ENCODE data around the gene ALG1. TPM values are rescaled to one million over a fixed set of nuclear protein-coding genes. Genes with fewer than 3 reads are reported as not detected.

The ALG1 gene
- total and polyA plus RNA-seq, 2 of the 13 experiments (the other 11 are each of a cell fraction or from before 2014, with no cell fraction given) = 43.3 to 75.6 TPM

- TF ChIP-seq AFF4 (CRISPR knock-in tag; IDR thresholded peaks at IDR 0.05) (no peak), PPARG (CRISPR knock-in tag; conservative IDR thresholded peaks at IDR 0.05) (peak; percentile 75; the same call in 1 of the 2 replicates), POGZ (CRISPR knock-in tag; IDR thresholded peaks at IDR 0.05) (peak; percentile 99), ASH2L (IDR thresholded peaks at IDR 0.05; ENCODE audit: insufficient read length, low read depth, low read length) (peak; percentile 75), ARNT (IDR thresholded peaks at IDR 0.05) (no peak), ZNF30 (CRISPR knock-in tag; IDR thresholded peaks at IDR 0.05) (no peak), ZNF460 (CRISPR knock-in tag; IDR thresholded peaks at IDR 0.05; ENCODE audit: borderline replicate concordance) (no peak; the same call in 1 of the 2 replicates), ZSCAN21 (CRISPR knock-in tag; IDR thresholded peaks at IDR 0.05; ENCODE audit: borderline replicate concordance) (peak; percentile 94; the same call in 1 of the 2 replicates), ZNF33B (CRISPR knock-in tag; IDR thresholded peaks at IDR 0.05) (peak; percentile 99), ZNF691 (CRISPR knock-in tag; IDR thresholded peaks at IDR 0.05; ENCODE audit: borderline replicate concordance, low read depth) (peak; percentile 89), SIX1 (CRISPR knock-in tag; IDR thresholded peaks at IDR 0.05; ENCODE audit: borderline replicate concordance) (peak; percentile 60), CBX2 (IDR thresholded peaks at IDR 0.05; ENCODE audit: low read depth, low read length) (no peak), CBX2 (CRISPR knock-in tag; IDR thresholded peaks at IDR 0.05; ENCODE audit: low read depth) (no peak), MLLT10 (CRISPR knock-in tag; IDR thresholded peaks at IDR 0.05) (no peak), ZNF773 (CRISPR knock-in tag; IDR thresholded peaks at IDR 0.05; ENCODE audit: borderline replicate concordance) (peak; percentile 83; the same call in 1 of the 2 replicates), ZNF333 (CRISPR knock-in tag; IDR thresholded peaks at IDR 0.05; ENCODE audit: borderline replicate concordance) (peak; percentile 98; the same call in 1 of the 2 replicates), ZFP36L2 (CRISPR knock-in tag; IDR thresholded peaks at IDR 0.05) (0 out of 2 replicates have a peak, but pooled peaks have one; percentile 51), ZBTB37 (CRISPR knock-in tag; IDR thresholded peaks at IDR 0.05) (no peak), SP5 (CRISPR knock-in tag; IDR thresholded peaks at IDR 0.05; ENCODE audit: borderline replicate concordance, low read depth) (no peak), ZNF768 (CRISPR knock-in tag; IDR thresholded peaks at IDR 0.05) (peak; percentile 90)
- TF ChIP-seq, protein P1, sequence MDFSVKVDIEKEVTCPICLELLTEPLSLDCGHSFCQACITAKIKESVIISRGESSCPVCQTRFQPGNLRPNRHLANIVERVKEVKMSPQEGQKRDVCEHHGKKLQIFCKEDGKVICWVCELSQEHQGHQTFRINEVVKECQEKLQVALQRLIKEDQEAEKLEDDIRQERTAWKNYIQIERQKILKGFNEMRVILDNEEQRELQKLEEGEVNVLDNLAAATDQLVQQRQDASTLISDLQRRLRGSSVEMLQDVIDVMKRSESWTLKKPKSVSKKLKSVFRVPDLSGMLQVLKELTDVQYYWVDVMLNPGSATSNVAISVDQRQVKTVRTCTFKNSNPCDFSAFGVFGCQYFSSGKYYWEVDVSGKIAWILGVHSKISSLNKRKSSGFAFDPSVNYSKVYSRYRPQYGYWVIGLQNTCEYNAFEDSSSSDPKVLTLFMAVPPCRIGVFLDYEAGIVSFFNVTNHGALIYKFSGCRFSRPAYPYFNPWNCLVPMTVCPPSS (IDR thresholded peaks at IDR 0.05) = no peak
- TF ChIP-seq, protein P2, sequence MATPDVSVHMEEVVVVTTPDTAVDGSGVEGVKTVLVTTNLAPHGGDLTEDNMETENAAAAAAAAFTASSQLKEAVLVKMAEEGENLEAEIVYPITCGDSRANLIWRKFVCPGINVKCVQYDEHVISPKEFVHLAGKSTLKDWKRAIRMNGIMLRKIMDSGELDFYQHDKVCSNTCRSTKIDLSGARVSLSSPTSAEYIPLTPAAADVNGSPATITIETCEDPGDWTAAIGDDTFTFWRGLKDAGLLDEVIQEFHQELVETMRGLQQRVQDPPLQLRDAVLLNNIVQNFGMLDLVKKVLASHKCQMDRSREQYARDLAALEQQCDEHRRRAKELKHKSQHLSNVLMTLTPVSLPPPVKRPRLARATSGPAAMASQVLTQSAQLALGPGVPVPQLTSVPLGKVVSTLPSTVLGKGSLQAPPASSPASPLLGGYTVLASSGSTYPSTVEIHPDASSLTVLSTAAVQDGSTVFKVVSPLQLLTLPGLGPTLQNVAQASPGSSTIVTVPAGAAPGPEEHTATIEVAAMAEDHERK (CRISPR knock-in tag; IDR thresholded peaks at IDR 0.05; ENCODE audit: low read depth) = no peak
Observed at GRCh38 chr16:5071681-5072333, at the start of gene ALG1 (continued).
